Renal pelvis (tissue), 4 donors: Measurements from ENCODE around the gene CAMSAP2. TPM values are rescaled to one million over a fixed set of nuclear protein-coding genes. Genes with fewer than 3 reads are reported as not detected.

Experiments used
- DNase-seq: peaks from one replicate; pipeline ENCODE4 v3.0.0-alpha.2; 2013
- polyA plus RNA-seq, 3 donors: library from polyadenylated mRNA; unstranded; fragments of 120-200 nt; gene quantifications; one replicate each; pipeline ENCODE4 v1.2.1, GENCODE V29; 2013; ENCODE audit not compliant: insufficient read length in 3 of 3

CAMSAP2 gene
- polyA plus RNA-seq, 3 donors = 33.9 to 39.5 (median 36.0) TPM

DNA sequence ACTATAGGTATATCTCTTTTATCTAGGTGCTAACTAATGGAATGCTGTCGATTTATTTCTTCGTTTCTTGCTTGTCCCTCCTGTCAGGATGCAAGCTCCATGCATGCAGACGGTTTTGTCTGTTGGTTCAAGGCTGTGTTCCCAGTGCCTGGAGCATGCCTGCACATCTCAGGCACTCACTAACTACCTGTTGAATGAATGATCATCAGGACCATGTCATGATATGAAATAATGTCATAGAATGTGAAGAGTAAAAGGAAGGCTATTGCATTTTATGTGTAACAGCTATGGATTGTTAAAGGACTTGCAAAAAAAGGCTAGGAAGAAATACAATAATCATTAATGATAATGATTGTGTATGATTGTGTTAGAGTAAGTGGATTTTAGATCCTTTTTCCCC, 138.3 kb downstream of the CAMSAP2 start:
- no peak for DNase-seq

DNA sequence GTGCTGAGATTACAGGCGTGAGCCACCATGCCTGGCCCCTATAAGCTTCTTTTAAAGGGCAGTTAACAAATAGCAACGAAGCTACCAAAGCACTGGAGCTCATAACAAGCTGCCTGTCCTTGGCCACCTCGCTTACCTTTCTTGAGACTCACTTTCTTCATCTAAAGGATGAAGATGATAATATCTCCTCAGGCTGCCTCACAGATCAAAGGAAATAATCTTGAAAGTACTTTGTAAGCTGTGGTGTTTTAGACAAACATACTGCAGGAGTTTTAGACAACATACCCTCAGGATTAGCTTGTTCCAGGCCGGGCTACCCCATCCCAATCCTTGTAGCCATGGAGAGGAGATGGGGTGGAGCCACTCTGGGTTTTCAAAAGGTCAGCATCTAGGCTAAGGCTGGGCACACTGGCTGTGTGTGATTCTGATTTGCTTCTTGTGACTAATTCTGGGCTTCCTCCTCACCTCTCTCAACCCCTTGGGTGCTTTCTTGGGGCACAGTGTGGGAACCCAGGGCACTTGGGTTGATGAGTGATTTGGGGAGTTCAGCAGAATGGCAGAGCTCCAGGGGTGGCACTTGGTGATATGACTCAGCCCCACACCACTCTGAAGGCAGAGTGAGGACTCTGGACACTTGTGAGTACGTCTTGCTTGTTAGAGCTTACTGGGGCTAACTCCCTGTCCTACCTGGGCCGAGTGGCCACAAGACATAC, 139.3 kb downstream of the CAMSAP2 start:
- no peak for DNase-seq

DNA sequence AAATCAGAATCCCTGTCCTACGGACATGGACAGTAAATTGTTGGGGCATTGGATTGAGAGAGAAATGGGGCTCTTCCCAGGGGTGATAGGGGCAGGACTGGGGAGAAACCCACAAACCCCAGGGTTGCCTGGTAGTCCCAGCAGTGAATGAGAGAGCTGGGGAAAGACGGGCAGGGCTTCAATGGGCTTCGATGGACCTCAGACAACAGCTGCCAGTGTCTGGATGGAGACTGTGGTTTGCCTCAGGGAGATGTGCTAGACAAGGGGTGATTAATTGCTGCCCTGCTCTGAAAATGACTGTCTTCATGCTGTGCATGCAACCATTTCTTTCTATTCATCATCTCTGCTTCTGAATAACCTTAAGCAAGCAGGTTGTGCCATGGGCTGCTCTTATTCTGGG, 141.5 kb downstream of the CAMSAP2 start:
- no peak for DNase-seq

DNA sequence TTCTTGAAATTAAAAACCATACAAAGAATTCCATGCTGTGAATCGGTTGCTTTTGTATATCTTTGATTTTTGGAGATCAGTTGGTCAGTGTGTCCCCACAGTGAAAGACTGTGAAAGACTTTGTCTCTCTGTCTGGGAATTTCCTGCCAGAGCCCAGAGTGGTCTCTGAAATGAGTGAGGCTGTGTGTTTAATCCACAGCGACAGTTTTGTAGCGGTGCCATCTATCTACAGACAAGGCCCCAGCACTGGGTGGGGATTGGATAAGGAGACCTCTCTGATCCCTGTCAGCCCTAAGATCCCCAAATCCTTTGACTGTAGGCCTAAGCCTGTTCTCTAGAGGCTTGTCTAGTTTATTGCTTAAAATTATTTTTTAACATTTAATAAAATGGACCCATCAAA, 144.4 kb downstream of the CAMSAP2 start:
- DNase-seq = no peak

DNA sequence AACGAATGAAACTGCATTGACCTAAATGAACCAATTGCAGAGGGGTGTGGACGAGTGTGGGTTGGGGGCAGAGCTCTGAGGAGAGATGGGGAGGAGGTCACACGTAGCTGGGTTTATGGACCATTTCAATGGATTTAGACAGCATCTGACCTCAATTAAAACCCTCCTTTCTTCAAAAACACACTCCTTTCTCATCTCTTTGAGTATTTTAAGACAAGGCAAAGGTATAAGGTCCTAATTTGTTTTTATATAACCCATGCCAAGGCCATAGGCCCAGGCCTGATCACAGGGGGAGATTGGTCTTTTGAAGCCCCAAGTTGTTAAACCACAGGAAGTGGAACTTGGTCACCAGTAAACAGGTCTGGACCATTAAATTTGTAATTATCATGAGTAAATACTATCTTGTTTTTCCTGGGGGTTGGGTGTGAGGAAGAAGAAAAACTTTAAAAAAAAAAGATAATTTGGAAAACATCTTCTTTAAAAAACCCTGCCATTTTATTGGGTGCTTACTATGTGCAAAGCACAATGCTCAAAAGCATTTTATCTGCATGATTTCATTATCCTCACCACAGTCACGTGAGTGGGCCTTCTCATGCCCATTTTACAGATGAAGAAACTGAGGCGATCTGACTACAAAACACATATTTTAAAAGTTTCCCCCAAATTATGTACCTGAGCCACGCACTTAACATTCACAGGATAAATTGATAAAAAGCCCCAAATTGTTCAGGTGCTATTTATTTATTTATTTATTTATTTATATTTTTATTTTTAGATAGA, 147.1 kb downstream of the CAMSAP2 start:
- no peak for DNase-seq

DNA sequence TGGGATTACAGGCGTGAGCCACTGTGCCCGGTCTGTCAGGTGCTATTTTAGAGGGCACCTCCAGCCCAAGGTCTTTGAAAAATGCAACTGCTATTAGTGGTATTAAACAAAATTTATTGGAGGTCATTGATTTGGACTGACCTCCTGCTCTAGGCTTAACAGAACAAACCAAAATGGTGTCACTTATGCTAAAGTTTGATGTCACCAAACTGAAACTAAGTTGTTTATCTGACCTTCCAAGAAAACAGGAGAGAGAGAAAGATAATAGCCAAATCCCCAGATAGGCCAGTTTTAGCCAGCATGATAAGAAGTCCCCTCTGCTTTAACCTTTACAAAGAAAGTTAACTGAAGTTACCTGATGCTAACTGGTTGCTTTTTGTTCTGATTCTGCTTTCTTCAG, 147.9 kb downstream of the CAMSAP2 start:
- DNase-seq = no peak

DNA sequence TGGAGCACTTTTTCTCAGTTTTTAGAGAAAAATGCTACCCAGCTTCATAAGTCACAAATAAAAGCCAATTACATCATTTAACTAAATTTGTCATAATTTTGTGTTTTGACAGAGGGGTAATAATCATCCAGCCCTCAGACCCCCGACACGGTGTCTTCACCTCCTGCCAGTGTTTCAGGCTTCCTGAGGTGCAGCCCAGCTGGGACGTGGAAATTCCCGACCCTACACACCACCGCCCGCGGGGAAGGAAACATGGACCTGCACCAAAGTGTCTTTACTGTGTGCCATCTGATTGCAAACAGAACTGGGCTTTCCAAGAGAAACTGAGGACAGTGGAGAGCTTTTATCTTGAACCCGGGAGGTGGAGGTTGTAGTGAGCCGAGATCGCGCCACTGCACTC, 148.3 kb downstream of the CAMSAP2 start:
- DNase-seq = no peak

DNA sequence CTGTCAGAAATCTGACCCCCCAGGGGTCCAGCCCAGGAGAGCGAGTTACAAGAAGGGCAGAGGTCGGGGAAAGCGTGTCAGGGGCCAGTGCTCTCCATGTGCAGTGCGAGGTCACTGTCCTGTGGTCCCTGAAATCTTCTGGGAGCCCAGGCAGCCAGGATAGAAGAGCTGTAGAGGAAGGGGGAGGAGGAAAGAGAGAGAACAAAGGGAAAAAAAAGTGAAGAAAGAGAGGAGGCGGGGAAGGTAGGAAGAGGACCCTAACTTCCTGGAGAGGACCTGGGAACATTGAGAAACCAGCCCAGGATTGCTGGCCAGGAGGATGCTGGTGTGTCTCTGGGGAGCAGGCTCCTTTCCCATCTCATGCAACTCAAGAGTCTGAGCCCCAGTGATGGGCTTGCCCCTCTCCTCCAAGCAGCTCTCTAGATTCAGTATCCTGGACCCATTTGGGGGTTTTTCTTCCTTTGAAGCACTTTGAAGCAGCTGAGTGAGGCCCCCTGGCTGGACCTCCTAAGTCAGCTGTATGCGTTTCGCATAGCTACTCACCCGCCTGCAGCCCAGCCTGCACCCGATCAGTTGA, 149.2 kb downstream of the CAMSAP2 start:
- DNase-seq = no peak

DNA sequence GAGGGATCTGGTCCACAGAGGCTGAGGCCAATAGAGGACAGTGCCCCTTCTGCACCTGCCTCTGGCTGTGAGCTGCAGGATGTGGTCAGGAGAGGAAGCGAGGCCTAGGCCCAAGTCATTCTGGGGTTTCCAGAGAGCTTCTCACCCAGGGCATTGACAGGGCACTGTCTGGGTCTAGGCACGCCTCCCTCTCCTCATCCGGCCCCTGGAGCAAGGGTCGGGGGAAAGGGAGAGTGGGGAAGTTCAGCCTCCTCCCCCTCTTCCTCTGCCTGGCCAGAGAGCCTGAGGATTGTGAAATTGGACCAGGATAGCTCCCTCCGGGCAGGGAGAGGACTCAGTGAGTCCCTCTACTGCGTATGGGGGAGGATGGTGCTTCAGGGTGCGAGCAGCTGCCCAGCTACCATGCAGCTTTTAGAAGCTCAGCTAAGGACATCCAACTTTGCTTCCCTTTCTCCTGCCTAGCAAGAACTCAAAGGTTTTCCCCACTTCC, 149.7 kb downstream of the CAMSAP2 start:
- no peak for DNase-seq

DNA sequence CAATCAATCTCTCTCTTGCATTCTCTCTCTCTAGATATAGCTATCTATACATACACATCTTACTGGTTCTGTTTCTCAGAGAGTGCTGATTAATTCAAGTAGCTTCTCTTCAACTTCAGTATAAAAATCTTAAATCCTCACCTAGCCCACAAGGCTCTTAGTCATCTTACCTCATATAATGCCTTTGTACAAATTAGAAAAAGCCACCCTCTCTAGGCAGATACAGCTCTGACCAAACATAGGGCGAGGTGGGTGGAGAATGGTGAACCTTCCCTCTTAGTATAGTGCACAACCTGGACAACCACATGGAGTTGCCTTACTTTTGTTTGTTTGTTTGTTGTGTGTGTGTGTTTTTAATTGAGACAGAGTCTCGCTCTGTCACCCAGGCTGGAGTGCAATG, 150.9 kb downstream of the CAMSAP2 start:
- DNase-seq = no peak

DNA sequence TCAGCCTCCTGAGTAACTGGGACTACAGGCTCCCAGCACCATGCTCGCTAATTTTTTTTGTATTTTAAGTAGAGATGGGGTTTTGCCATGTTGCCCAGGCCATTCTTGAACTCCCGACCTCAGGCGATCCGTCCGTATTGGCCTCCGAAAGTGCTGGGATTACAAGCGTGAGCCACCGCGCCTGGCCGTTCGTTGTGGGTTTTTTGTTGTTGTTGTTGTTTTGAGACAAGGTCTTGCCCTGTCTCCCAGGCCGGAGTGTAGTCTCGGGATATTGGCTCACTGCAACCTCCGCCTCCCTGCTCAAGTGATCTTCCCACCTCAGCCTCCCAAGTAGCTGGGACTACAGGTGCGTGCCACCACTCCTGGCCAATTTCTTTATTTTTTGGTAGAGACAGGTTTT, 151.3 kb downstream of the CAMSAP2 start:
- DNase-seq = no peak

DNA sequence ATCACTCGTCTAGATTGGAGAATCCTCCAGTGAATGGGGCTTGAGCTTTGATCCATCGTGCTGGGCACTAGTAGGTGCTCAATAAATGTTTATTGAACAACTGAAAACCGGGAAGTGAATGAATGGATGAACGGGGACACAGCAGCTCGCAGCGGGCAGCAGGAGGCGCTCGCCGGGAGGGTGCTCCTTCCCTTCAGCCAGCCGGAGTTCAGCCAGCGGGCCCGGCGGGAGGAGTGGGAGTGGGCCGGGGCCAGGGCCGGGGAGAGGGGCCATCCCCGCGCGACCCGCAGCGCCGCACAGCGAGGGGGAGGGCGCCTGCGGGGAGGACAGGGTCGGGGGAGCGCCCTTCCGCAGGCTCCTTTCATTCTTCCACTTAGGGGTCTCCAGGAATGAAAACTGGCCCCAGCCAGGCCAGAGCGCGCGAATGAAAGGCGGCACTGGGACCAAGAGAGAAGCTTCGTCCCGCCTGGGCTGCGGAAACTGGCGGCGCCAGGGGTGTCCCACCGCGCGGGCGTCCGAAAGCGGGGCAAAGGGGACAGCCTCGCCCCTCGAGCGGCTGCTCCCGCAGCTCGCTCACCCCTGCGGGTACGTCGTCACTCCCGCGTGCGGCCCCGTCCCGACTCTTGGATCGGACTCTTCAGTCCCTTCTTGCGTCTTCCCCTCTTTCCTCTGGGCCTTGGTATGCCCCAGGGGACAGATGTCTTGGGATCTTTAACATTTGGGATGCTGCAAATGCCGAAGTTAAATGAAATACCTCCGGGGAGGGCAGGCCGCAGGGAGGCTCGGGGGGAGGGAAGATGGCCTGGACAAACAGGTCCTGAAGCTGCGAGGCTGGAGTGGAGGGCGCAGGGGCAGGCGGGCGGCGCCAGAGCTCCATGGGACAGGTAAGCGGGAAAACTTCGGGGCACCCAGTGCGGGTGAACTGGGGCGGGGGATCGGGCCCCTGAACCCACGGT, 152.4 kb downstream of the CAMSAP2 start:
- peak; percentile 72 for DNase-seq

DNA sequence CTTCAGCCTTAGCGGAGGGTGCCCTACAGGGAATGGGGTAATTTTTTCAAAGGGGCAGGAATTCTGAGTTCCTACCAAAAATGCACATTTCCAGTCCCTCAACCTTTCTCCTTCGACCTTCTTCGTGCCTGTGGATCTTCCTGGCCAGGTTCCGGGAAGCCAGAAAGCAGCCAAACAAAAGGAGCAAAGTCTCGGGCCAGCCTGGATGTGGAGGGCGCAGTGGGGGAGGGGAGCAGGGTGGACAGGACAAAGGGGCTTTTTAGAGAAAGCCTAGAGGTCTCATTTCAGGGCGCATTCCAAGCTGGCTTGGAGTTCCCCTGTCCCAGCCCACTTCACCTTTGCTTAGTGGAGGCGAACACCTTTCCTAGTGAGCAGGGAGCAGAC, 153.1 kb downstream of the CAMSAP2 start:
- DNase-seq = no peak

DNA sequence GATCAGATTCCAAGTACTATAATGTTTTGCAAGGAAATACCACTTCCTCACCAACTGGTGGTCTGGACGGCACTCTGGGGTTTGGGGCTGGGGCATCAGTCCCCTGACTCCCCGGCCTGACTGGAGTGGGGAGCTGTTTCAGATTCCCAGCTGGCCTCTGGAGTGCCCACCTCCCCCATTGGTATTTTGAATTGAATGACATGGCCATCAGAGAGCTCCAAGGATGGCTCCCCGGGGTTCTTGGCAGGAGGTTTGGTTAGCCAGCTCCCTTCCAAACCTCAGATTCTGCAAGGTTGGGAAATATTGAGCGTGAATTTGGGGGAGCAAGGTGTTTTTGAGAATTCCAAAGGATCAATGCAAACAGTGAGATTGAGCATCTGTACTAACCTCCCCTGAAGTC, 153.9 kb downstream of the CAMSAP2 start:
- no peak for DNase-seq

DNA sequence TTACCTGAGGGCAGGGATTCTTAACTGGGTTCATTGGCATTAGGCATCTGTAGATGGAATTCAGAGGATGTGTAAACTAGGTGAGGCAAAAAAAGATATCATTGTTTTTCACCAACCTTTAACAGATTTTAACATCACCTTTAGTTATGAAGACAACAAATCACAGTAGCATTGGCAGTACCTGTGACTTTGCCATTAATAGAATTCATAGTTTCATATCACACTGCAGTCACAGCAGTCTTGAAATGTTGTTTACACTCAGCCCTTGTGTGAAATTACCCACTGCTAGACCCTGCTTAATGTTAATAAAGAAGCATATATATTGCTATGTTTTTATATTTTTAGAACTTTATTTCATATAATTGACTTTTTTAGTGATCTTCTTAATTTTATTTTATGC, 154.3 kb downstream of the CAMSAP2 start:
- DNase-seq = no peak

DNA sequence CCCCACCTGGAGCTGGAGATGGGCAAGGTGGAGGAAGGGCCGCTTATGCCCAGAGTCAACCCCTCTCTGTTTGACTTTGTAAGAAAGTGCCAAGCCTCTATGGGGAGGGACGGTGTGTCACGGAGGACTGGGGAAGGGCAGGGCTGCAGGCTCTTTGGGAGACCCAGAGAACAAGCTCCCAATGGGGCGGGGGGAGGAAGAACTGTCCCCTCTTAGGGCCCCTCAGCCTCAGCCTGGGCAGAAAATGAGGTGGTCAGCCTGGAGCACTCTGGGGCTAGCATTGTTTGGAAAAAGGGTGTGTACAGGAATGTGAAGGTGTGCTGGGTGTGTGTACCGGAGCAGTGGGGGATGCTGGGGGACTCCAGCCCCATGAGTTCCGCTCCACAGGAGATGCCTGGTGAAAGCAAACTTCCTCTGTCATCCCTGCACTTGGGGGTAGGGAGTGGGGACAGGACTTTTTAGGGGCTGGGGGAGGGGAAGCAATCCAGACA, 154.8 kb downstream of the CAMSAP2 start:
- no peak for DNase-seq

DNA sequence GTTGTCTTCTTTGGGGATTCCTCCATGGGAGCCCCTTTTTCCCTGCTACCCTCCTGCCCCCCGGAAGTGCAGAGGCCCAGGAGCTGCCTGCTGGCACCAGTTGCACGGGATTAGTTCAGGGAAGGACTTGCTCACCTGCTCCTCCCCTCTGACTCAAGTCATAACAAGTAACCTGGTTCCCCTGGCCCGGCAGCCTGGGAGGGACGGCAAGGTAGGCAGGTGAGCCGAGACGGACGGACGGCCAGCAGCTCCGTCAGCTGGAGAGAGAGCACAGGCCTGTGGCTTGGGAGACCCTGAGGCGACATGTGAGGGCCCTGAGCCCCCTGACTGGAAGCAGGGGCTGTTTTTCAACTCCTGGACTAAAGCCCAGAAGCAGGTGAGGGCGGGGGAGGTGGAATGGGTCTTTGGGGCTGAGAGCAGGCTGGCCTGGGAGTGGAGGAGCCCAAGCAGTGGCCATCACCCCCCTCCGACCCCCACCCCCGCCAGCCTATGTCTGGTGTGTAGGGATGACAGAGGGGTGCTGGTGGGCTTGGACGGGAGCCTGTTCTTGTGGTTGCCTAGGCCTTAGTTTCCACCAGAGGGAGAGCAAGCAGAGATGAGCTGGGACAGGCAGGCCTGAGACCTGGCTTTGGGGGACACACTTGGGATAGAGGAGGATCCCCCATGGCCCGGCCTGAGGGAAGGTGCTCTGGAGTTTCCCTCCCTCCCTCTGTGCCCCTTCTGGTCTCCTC, 156.2 kb downstream of the CAMSAP2 start, which contains the start of gene INAVA:
Gene INAVA (plus strand): TSS at position 189 of the 731 bp plus-strand sequence. CDS start 3,501 bp downstream, outside the sequence.
- no peak for DNase-seq

DNA sequence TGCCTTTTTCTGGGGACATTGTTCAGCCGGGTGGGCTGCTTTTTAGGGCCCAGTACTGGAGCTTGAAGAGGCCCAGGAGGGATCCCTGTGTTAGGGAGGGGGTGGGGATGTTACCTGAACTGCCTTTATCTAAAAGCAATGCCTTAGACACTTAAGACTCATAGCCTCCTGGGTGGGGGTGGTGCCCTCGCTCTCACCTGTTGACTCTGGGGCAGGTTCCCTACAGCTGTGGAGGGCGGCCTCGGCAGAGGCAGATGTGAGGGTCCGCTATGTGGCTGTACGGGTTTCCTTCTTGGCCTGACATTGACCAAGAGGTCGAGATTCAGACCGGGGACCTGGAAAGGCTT, 156.7 kb downstream of the CAMSAP2 start:
- DNase-seq = no peak

DNA sequence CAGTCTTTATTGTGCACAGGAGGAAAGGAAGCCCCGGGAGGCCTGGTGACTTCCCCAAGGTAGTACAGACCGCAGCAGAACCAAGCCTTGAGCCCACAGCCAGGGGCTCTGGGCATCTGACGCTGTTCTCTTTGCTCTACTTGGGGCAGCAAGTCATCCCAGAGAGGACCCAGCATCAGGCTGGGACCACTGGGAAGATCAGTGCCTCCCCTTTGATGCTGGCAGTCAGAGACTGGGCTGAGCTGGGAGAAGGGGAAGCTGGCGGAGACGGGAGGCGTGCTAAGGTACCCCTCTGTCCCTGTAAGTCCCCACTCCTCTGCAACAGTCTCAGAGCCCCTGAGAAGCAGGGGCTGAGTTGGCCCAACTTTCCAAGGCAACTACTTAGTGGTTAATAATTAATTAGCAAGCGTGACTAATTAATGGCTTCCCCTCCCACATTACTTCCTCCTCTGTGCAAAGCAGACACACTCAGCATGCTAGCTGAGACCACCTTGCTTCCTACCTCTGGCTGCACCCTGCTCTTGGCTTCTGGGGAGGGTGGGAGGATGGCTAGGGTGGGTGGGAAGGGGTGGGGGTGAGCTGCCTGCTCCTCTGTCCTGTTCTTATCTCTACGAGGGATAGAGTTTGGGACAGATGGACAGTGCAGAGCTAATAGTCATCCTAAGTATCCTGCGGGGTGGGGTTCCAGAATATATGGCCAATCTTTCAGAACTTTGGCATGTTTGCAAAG, 157.3 kb downstream of the CAMSAP2 start:
- DNase-seq = peak; percentile 68

DNA sequence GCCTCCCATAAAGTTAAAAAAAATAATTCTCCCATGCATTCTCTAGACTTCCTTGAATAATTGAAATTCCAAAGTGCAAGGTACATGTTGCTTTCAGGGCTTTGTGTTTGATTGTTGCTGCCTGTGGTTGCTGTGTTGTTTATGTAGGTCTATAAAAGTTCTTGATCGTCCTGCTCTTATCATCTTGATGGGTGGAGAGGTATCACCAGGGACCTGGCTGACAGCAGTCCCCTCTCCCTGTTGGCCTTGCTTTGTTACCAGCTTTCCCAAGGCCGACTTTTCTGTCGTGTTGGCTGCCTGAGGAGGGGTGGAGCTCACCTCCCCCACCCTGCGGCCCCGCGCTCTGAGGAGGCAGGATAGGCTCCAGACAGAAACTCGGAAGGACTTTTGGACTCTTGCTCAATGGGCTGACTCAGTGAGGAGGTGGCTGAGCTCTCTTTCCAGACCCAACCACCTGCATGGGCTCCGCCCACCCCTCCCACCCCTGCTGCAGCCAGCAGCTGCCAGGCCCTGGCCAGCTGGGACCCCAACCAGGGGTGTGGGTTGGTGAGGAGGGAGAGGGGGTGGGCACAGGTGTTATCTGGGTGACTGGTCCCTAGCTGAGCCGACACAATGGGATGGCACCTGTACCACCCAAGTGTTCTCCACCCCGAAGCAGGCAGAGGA, 158.0 kb downstream of the CAMSAP2 start:
- no peak for DNase-seq
